HG02610 (cell line): ENCODE measurements around the gene BMP8B.
A peak's percentile ranks its signal among the peaks of the same experiment; 100 is the strongest.
"Not testable (repeated sequence)": the region's sequence is repeated elsewhere in the genome, so short reads cannot be mapped to it uniquely, and the experiment has no call there.

Experiments
- ATAC-seq: cut with Tn5 transposase; IDR thresholded peaks from one replicate; pipeline ENCODE4 v1.9.1; 2021; ENCODE audit warnings: mild to moderate bottlenecking, moderate library complexity; ENCODE audit not compliant: unreplicated experiment

BMP8B gene

DNA sequence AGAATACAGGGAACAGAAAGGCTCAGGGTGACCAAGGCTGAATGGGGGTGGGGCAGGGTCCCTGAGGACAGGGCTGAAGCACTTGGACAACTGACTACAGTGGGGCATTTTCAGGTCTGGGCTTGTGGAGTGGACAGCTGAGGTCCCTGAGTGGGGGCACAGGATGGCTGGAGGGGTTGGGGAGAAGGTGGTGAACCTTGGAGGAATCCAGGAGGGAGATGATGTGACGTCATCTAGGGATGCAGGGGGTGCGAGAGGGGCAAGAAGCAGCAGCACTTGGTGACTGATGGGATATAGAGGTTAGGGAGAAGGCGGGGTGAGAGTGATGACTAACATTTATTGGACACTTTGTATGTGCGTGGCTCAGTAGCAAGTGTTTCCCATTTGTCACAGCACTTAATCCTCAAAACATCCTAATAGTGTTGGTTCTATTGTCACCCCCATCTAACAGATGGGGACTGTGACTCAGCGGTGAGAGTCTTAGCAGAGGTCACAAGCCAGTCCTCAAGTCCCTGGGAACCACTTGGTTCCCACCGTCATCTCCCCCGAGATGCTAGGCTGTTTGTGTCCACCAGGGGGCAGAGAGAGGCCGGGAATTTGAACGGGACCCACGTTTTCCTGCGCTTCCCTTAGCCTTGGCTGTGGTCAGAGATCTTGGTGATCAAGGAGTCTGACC, 27.9 kb upstream of the BMP8B start:
- ATAC-seq, result peak; percentile 38

DNA sequence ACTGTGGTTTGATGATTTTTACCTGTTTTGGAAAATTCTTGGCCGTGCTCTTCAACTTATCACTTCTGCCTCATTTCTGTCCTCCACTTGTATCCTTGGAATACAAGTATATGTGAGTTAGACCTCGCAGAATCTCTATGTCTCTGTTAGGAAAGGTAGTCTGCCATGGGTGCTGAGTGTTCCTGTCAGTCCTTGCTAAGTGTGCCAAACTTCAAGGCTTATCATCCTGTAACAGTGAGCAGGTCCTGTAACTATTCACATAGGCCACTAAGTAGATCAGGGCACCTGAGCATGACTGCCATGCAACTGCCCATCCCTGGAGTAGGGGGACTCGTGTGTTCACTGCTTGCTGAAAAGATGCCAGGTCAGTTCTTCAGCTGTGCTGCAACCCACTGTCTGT, 24.2 kb upstream of the BMP8B start:
- no peak for ATAC-seq

DNA sequence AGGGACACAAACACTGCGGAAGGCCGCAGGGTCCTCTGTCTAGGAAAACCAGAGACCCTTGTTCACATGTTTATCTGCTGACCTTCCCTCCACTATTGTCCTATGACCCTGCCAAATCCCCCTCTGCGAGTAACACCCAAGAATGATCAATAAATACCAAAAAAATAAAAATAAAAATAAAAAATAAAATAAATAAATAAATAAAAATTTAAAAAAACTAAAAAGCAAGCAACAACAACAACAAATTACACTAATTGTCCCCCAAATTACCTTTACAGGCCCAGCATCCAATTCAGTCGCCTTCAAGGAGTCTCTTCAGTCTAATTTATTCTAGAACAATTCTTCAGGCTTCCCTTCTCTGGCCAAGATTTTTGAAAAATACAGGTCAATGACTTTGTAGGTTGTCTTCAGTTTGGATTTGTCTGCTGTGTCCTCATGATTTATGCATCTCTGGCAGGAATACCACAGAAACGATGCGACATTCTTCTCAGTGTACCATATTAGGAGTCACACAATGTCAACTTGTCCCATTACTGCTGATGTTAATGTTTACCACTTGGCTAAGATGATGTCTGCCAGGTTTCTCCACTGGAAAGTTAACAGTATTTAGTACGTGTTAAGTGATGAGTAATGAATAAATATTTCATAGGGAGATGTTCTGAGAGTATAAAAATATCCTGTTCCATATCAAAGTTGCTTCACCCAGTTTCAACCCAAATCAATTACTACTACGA, 20.3 kb upstream of the BMP8B start:
- no peak for ATAC-seq

DNA sequence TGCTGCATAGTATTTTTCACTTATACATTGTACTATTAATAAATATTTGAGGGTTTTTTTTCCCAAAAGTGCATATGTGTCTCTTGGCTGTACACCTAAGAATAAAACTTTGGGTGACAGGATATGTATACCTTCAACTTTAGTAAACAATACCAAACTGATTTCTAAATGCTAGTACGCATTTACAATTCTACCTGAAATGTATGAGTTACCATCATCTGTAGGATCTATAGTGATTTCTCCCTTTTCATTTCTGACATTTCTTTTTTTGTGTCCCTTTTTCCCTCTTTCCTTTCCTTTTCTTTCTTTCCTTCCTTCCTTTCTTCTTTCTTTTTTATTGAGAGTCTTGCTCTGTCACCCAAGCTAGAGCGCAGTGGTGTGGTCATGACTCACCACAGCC, 16.7 kb upstream of the BMP8B start:
- ATAC-seq, result no peak

DNA sequence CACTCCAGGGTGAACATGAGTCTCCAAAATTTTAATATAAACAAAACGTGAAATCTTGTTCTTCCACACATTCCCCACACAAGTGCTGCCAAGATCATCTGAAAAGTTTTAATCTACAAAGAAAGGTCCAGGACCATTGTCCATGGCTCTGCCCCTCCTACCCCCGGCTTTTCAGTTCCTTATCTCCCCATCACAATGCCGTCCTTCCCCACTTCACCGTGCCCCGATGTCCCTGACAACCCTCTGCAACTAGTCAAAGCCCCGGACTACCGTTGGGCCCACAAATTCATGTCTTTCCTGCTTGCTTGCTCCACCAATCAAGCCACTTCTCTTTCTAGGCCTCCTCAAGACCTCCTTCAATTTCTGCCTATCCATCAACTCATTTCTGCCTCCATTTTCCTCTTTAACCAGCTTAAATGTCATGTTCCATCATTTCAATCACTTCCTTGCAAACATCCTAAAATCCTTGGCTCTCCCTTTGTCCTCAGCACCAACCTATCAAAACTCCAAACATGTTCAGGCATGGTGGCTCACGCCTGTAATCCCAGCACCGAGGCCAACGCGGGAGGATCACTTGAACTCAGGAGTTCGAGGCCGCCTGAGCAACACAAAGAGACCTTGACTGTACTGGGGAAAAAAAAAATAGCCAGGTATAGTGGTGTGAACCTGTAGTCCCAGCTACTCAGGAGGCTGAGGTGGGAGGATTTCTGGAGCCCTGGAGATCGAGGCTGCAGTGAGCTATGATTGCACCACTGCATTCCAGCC, 14.0 kb upstream of the BMP8B start:
- ATAC-seq, result no peak

- ATAC-seq, result no peak
Observed at GRCh38 chr1:39800471-39800835, 11.8 kb upstream of the BMP8B start.

- ATAC-seq, result peak; percentile 34
Observed at GRCh38 chr1:39799770-39800470, 11.3 kb upstream of the BMP8B start.

DNA sequence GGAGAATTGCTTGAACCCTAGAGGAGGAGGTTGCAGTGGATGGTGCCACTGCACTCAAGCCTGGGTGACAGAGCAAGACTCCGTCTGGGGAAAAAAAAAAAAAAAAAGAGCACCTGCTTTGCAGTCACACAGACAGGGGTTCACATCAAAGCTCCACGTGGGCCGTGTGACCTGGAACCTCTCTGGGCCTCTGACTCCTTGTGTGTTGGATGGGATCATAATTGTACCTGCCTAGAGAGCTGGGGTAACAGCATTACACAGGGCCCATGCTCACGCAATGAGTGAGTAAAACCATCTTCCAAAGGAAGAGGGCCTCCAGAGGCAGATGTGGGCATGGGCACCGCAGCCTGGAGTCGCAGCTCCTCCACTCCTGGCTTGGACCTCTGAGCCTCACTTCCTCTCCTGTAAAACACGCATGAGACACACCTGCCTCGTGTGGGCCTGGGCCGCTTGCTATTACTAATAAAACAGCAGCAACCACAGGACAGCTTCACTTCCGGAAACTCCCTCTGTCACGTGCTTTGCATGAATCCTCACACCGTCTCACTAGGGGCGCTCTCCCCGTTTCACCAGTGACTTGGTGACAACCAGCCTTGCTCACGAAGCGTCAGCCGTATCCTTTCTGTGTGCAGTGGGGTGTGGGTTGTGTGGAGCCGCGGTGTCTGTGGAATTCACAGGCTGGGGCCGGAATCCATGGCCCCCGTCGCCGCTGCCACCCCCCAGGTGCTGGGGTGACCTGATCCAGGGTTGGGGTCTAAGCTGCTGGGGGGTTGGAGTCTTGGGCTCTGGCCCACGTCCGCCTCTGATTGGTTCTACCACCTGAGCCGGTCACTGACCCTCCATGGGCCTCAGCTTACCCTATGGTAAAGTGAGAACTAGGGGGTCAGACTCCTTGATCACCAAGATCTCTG, 10.4 kb upstream of the BMP8B start:
- peak; percentile 80 for ATAC-seq

GRCh38 chr1:39795651-39796050, 7.0 kb upstream of the BMP8B start:
- ATAC-seq, result no peak

DNA sequence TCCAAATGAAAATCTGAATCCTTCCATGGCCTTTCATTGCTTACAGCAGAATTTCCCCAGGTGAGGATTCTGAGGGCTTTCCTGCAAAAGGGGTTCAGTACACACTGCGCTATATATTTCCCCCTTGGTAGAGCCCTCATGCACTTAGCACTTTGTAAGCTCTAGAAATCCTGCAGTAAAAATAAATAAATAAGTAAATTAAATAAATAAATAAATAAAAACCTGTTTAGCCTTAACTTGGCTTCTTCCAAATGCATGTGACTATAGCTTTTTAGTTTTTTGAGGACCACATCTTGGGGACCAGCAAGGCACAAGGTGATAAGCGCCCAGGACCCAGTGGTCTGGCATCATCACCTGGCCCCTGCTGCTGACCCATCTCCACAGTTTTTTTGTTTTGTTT, 3.2 kb upstream of the BMP8B start:
- ATAC-seq, result no peak

DNA sequence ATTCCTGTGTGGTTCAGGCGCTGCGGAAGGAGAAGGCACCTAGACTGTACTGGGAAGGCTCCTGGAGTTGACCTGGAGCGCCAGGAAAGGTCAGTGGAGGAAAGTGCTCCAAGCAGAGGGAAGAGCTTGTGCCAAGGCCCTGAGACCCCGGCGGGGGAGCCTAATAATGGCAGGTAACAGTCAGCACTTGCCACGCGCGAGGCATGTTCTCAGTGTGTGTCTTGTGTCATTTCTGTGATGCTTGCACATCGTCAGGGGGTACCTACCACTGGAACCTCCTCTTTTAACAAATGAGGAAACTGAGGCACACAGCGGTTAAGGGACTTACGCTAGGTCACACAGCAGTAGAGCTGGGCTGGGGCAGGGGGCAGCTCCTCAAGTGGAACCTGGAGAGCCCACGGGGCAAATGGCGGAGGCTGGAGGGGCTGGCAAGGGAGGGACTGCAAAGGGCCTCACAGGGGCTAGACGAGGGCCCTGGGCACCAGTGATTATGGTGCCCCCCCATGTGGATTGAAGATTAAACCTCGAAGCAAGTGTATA, 976 bp upstream of the BMP8B start:
- no peak for ATAC-seq

- ATAC-seq, result no peak
Observed at GRCh38 chr1:39788426-39788757, 273 bp downstream of the BMP8B start.

DNA sequence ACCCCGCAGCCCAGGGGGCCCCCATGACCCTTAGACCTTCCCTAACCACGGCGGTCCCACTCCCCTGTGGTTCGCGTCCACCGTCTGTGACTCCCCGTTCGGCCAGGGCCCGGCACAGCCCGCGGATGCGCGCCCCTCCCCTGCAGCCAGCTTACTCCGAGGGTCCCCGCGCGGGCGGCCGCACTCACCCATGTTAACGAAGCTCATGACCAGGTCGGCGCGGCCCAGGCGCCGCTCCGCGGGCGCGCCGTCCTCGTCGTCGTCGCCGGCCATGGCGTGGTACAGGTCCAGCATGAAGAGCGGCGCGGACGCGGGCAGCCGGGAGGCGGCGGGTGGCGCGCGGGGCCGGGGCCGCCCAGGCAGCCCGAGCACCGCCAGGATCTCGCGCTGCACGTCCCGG, 701 bp downstream of the BMP8B start:
- ATAC-seq, result not testable (repeated sequence)

DNA sequence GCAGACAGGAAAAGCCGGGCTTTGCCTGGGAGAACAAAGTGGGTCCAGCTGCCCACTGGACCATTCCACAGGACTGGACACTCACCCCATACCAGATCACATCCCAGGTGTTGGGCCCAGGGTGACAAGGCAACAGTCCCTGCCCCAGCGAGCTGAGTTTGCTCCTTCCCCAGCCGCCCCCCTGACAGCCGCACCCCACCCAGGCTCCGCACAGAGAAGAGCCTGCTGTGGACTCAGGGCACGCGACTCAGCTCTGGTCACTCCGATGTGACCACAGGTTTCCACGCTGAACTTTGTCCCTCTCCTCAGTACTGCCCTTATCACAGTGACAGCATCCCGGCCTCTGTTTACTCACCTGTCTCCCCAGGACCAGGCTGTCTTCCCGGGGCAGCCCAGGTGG, 1.2 kb downstream of the BMP8B start:
- ATAC-seq, result no peak

DNA sequence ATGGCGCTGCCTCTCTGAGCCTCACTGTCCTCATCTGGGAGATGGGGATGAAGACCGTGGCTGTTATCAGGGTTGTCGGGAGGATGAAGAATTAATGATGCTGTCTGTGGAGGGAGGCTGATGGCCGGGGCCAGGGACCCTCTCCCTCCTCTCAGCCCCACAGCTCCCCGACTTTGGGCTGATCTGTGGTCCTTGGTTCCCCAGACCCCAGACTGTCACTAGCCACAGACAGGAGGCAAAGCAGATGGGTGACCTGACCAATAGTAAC, 1.6 kb downstream of the BMP8B start:
- not testable (repeated sequence) for ATAC-seq

DNA sequence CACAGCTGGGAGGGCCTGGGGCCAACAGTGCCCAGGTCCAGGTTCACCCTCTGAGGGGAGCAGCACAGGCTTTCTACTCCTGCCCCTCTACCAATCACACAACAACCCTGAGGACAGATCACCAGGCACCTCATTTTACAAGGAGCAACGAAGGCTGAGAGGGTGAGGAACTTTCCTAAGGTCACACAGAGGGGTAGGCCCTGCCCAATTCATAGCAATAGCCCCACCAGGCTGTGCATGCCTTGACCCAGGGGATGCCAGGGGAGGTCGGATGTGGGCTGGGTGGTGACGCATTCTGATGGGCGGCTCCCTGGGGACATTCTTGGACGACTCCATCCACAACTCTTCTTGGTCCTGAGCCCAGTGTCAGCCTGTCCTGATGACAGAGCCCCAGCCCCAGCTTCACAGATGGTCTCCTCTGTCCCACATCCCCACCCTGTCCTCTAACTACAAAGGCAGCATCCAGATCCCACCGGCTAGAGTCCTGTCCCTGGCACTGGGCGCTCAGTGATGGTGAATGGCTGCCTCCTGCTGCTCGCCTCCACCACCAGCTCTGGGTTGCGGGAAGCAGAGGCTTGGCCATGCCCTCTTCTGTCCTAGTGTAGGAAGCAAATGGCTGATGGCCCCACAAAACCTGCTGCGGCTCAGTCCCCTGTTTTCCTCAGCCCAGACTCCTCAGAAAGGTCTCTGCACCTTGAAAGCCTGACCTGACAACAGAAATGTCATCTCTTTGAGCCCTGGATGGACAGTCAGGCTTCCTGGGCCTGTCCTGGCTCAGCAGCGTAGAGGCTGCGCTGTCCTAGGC, 2.2 kb downstream of the BMP8B start:
- not testable (repeated sequence) for ATAC-seq

GRCh38 chr1:39782685-39783084, 6.0 kb downstream of the BMP8B start:
- ATAC-seq, result not testable (repeated sequence)

- no peak for ATAC-seq
Observed at GRCh38 chr1:39782103-39782502, 6.6 kb downstream of the BMP8B start.

GRCh38 chr1:39781349-39781715, 7.3 kb downstream of the BMP8B start:
- no peak for ATAC-seq

DNA sequence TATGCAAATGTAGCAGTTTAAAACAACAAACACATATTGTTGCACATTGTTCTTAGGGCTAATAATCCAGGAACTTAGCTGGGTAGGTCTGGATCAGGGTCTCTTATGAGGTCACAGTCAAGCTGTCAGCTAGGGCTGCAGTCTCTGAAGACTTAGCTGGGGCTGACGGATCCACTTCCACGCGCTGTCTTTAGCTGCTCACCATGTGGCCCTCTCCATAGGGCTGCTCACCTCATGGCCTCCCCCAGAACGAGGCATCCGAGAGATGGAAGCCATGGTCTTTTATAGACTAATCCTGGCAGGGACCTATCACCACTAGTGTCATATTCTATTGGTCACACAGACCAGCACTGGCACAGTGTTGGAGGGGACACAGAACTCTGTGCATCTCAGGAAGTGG, 8.8 kb downstream of the BMP8B start:
- ATAC-seq, result no peak
